HepG2 (cell line): ENCODE results near the gene ZNF446. TPM values are rescaled to one million over a fixed set of nuclear protein-coding genes. Genes with fewer than 3 reads are reported as not detected.

ENCODE experiments used
- CBX2 ChIP-seq, 2 experiments: fragments of 200-600 bp in 1 of 2; sonication (generic); formaldehyde crosslinking in 1 of 2; IDR thresholded peaks; 2 replicates each; pipeline versions ENCODE4 v1.7.0 to v1.8.1; 2018 to 2022; ENCODE audit warnings: low read depth in 2 of 2, low read length in 1 of 2, mild to moderate bottlenecking in 1 of 2, missing genetic modification reagents in 1 of 2
- FOXC1 ChIP-seq: sonication (generic); formaldehyde crosslinking; IDR thresholded peaks from 2 replicates; pipeline ENCODE4 v1.8.0; 2022; ENCODE audit warnings: mild to moderate bottlenecking, missing genetic modification reagents, borderline replicate concordance
- FOXK1 ChIP-seq: sonication (generic); formaldehyde crosslinking; IDR thresholded peaks from 2 replicates; pipeline ENCODE4 v1.4.0; 2020; ENCODE audit warnings: low read depth, missing genetic modification reagents, borderline replicate concordance
- FOXM1 ChIP-seq: sonication (generic); formaldehyde crosslinking; IDR thresholded peaks from 2 replicates; pipeline ENCODE4 v1.5.0; 2020; ENCODE audit warnings: missing genetic modification reagents
- GATAD2A ChIP-seq: IDR thresholded peaks from 2 replicates; pipeline ENCODE4 v1.6.1; 2016
- ZNF124 ChIP-seq: sonication (generic); formaldehyde crosslinking; IDR thresholded peaks from 2 replicates; pipeline ENCODE4 v1.4.0; 2020; ENCODE audit warnings: missing genetic modification reagents
- ZNF781 ChIP-seq: sonication (generic); formaldehyde crosslinking; IDR thresholded peaks from 2 replicates; pipeline ENCODE4 v1.5.1; 2020; ENCODE audit warnings: borderline replicate concordance, mild to moderate bottlenecking, missing genetic modification reagents; ENCODE audit errors: not compliant biosample characterization
- polyA plus RNA-seq, 8 experiments: library from polyadenylated mRNA; depleted of rRNA in 3 of 8; stranded (reverse) in 7 of 8; unstranded in 1 of 8; fragments of >200 nt; fragmentation: Illumina TruSeq in 4 of 8; extraction: Trizol in 4 of 8; gene quantifications; 2 replicates each; pipeline versions ENCODE4 v1.2.1 to v1.2.3, GENCODE V29; 2011 to 2016; ENCODE audit warnings: low read depth in 4 of 8, missing spikeins in 1 of 8, mixed read lengths in 1 of 8; ENCODE audit not compliant: insufficient read depth in 1 of 8
- total RNA-seq, 5 experiments: library from RNA; depleted of rRNA; stranded (reverse); fragments of >200 nt; fragmentation: Illumina TruSeq; extraction: Trizol; gene quantifications; 2 replicates each; pipeline ENCODE4 v1.2.3, GENCODE V29; 2016; ENCODE audit warnings: low read depth in 1 of 5
- TF ChIP-seq, protein P1 (sequence below): IDR thresholded peaks from 2 replicates; pipeline ENCODE4 v1.6.1; 2016; ENCODE audit warnings: low read depth
- TF ChIP-seq, protein P2 (sequence below): sonication (generic); formaldehyde crosslinking; IDR thresholded peaks from 2 replicates; pipeline ENCODE4 v1.4.0; 2020; ENCODE audit warnings: missing genetic modification reagents
- TF ChIP-seq, protein P3 (sequence below): IDR thresholded peaks from 2 replicates; pipeline ENCODE4 v1.6.1; 2016; ENCODE audit warnings: low read depth, missing genetic modification reagents, missing compliant biosample characterization
- TF ChIP-seq, protein P4 (sequence below): sonication (generic); formaldehyde crosslinking; IDR thresholded peaks from 2 replicates; pipeline ENCODE4 v1.8.0; 2022; ENCODE audit warnings: missing genetic modification reagents, mild to moderate bottlenecking, moderate library complexity, borderline replicate concordance

Gene ZNF446
- total and polyA plus RNA-seq, 2 of the 13 experiments (the other 11 are each of a cell fraction or from before 2014, with no cell fraction given), result 3.0 to 3.6 TPM

DNA sequence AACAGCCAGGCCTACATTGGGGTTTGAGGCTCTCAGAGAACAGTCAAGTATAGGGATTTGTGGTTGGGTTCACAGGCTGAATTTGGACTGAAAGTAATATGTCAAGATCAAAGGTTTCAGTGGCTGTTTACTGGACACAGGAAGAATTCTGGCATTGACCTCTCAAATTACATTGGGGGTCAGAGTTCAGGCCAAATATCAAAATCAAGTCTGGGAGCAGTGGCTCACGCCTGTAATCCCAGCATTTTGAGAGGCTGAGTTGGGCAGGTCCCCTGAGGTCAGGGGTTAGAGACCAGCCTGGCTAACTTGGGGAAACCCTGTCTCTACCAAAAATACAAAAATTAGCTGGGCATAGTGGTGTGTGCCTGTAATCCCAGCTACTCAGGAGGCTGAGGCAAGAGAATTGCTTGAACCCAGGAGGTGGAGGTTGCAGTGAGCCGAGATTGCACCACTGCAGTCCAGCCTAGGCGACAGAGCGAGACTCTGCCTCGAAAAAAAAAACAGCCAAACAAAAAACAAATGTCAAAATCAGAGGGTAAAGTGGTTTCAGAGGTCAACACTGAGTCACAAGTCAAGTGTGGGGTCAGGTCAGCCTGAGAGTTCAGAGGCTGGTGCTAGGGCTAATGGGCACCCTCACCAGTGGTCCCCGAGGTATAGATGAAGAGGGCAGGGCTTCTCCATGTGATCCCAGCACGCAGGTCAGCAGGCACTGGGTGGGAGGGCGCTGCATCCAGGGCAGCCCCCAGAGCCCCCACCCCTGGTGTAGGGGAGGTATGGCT lies 34.1 kb downstream of the ZNF446 start (continued):
- TF ChIP-seq FOXC1 (no peak), CBX2 (IDR thresholded peaks at IDR 0.05; ENCODE audit: low read depth, low read length) (no peak), CBX2 (CRISPR knock-in tag; IDR thresholded peaks at IDR 0.05; ENCODE audit: low read depth) (no peak), GATAD2A (CRISPR knock-in tag) (peak; percentile 60), FOXK1 (peak; percentile 35), ZNF781 (CRISPR knock-in tag) (no peak), FOXM1 (no peak), ZNF124 (CRISPR knock-in tag) (no peak)
- TF ChIP-seq, protein P1, sequence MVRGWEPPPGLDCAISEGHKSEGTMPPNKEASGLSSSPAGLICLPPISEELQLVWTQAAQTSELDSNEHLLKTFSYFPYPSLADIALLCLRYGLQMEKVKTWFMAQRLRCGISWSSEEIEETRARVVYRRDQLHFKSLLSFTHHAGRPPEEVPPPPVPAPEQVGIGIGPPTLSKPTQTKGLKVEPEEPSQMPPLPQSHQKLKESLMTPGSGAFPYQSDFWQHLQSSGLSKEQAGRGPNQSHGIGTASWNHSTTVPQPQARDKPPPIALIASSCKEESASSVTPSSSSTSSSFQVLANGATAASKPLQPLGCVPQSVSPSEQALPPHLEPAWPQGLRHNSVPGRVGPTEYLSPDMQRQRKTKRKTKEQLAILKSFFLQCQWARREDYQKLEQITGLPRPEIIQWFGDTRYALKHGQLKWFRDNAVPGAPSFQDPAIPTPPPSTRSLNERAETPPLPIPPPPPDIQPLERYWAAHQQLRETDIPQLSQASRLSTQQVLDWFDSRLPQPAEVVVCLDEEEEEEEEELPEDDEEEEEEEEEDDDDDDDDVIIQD (CRISPR knock-in tag), result no peak
- TF ChIP-seq, protein P2, sequence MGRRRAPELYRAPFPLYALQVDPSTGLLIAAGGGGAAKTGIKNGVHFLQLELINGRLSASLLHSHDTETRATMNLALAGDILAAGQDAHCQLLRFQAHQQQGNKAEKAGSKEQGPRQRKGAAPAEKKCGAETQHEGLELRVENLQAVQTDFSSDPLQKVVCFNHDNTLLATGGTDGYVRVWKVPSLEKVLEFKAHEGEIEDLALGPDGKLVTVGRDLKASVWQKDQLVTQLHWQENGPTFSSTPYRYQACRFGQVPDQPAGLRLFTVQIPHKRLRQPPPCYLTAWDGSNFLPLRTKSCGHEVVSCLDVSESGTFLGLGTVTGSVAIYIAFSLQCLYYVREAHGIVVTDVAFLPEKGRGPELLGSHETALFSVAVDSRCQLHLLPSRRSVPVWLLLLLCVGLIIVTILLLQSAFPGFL, result no peak
- TF ChIP-seq, protein P3, sequence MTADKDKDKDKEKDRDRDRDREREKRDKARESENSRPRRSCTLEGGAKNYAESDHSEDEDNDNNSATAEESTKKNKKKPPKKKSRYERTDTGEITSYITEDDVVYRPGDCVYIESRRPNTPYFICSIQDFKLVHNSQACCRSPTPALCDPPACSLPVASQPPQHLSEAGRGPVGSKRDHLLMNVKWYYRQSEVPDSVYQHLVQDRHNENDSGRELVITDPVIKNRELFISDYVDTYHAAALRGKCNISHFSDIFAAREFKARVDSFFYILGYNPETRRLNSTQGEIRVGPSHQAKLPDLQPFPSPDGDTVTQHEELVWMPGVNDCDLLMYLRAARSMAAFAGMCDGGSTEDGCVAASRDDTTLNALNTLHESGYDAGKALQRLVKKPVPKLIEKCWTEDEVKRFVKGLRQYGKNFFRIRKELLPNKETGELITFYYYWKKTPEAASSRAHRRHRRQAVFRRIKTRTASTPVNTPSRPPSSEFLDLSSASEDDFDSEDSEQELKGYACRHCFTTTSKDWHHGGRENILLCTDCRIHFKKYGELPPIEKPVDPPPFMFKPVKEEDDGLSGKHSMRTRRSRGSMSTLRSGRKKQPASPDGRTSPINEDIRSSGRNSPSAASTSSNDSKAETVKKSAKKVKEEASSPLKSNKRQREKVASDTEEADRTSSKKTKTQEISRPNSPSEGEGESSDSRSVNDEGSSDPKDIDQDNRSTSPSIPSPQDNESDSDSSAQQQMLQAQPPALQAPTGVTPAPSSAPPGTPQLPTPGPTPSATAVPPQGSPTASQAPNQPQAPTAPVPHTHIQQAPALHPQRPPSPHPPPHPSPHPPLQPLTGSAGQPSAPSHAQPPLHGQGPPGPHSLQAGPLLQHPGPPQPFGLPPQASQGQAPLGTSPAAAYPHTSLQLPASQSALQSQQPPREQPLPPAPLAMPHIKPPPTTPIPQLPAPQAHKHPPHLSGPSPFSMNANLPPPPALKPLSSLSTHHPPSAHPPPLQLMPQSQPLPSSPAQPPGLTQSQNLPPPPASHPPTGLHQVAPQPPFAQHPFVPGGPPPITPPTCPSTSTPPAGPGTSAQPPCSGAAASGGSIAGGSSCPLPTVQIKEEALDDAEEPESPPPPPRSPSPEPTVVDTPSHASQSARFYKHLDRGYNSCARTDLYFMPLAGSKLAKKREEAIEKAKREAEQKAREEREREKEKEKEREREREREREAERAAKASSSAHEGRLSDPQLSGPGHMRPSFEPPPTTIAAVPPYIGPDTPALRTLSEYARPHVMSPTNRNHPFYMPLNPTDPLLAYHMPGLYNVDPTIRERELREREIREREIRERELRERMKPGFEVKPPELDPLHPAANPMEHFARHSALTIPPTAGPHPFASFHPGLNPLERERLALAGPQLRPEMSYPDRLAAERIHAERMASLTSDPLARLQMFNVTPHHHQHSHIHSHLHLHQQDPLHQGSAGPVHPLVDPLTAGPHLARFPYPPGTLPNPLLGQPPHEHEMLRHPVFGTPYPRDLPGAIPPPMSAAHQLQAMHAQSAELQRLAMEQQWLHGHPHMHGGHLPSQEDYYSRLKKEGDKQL, result no peak
- TF ChIP-seq, protein P4, sequence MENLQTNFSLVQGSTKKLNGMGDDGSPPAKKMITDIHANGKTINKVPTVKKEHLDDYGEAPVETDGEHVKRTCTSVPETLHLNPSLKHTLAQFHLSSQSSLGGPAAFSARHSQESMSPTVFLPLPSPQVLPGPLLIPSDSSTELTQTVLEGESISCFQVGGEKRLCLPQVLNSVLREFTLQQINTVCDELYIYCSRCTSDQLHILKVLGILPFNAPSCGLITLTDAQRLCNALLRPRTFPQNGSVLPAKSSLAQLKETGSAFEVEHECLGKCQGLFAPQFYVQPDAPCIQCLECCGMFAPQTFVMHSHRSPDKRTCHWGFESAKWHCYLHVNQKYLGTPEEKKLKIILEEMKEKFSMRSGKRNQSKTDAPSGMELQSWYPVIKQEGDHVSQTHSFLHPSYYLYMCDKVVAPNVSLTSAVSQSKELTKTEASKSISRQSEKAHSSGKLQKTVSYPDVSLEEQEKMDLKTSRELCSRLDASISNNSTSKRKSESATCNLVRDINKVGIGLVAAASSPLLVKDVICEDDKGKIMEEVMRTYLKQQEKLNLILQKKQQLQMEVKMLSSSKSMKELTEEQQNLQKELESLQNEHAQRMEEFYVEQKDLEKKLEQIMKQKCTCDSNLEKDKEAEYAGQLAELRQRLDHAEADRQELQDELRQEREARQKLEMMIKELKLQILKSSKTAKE (CRISPR knock-in tag), result peak; percentile 72; the same call in 1 of the 2 replicates
